HL-60 (cell line): ENCODE results near the gene CLIP2.
"Not testable (repeated sequence)": the region's sequence is repeated elsewhere in the genome, so short reads cannot be mapped to it uniquely, and the experiment has no call there.

ENCODE experiments used
- DNase-seq, 2 experiments: peaks; one replicate each; pipeline ENCODE4 v3.0.0-alpha.2; 2010 to 2020; ENCODE audit warnings: low read depth in 1 of 2, low spot score in 1 of 2
- H3K27ac ChIP-seq: fragments of 250-450 bp; sonication (Bioruptor Pico); replicated peaks from 2 replicates; pipeline ENCODE4 v1.5.1; 2020; ENCODE audit warnings: mild to moderate bottlenecking, moderate library complexity
- H3K27me3 ChIP-seq: fragments of 250-450 bp; sonication (Bioruptor Pico); 2 replicates; pipeline ENCODE4 v1.5.1; 2021; ENCODE audit warnings: mild to moderate bottlenecking, moderate library complexity; ENCODE audit not compliant: insufficient read depth, poor library complexity, severe bottlenecking
- H3K4me3 ChIP-seq: replicated peaks from 2 replicates; pipeline ENCODE4 v1.5.1; 2011; ENCODE audit warnings: mild to moderate bottlenecking, control low read depth, low read length; ENCODE audit not compliant: insufficient read depth
- CTCF ChIP-seq: IDR thresholded peaks from one replicate; pipeline ENCODE4 v1.5.1; 2011; ENCODE audit warnings: low read length, control low read depth, inconsistent platforms; ENCODE audit not compliant: insufficient read depth
- GABPA ChIP-seq: IDR thresholded peaks from 2 replicates; pipeline ENCODE4 v1.6.1; 2012; ENCODE audit warnings: low read depth
- POLR2AphosphoS5 ChIP-seq: IDR thresholded peaks from 2 replicates; pipeline ENCODE4 v1.6.1; 2012; ENCODE audit warnings: low read depth
- REST ChIP-seq: IDR thresholded peaks from 2 replicates; pipeline ENCODE4 v1.6.1; 2012; ENCODE audit warnings: low read depth; ENCODE audit not compliant: insufficient replicate concordance
- SPI1 ChIP-seq: IDR thresholded peaks from 2 replicates; pipeline ENCODE4 v1.6.1; 2012; ENCODE audit warnings: low read depth, mild to moderate bottlenecking, borderline replicate concordance

The CLIP2 gene

GRCh38 chr7:74379938-74380337 lies 90.7 kb downstream of the CLIP2 start:
- no peaks in the 10 kb centered on the region for H3K27me3 ChIP-seq
- H3K4me3 ChIP-seq = no peak overlapping the region
- DNase-seq = no peak
- no peak overlapping the region for H3K27ac ChIP-seq
- TF ChIP-seq CTCF (no peak), REST (no peak), POLR2AphosphoS5 (no peak), SPI1 (no peak), GABPA (no peak)

GRCh38 chr7:74380720-74381119 lies 91.5 kb downstream of the CLIP2 start:
- Histone ChIP-seq H3K4me3 (no peak overlapping the region), H3K27ac (no peak overlapping the region), H3K27me3 (no peaks in the 10 kb centered on the region)
- DNase-seq = peak; percentile 16 to 70
- TF ChIP-seq SPI1 (no peak), REST (no peak)

DNA sequence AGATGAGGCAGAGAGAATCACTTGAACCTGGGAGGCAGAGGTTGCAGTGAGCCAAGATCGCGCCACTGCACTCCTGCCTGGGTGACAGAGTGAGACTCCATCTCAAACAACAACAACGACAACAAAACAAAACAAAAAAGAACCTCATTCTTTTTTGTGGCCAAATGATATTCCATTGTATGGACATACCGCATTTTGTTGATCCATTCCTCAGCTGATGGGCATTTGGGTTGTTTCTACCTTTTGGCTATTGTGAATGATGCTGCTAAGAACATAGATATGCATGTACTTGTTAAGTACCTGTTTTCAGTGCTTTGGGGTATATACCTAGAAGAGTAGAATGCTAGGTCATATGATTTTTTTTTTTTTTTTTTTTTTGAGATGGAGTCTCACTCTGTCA lies 94.9 kb downstream of the CLIP2 start:
- H3K27me3 ChIP-seq, H3K4me3 ChIP-seq, DNase-seq, H3K27ac ChIP-seq: not testable (repeated sequence)

DNA sequence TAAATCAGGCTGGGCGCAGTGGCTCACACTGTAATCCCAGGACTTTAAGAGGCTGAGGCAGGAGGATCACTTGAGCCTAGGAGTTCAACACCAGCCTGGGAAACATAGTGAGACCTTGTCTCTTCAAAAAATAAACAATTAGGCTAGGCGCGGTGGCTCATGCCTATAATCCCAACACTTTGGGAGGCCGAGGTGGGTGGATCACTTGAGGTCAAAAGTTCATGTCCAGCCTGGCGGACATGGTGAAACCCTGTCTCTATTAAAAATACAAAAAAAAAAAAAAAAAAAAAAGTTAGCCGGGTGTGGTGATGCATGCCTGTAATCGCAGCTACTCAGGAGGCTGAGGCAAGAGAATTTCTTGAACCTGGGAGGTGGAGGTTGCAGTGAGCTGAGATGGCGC lies 95.6 kb downstream of the CLIP2 start:
- H3K27me3 ChIP-seq, DNase-seq, H3K27ac ChIP-seq, H3K4me3 ChIP-seq: not testable (repeated sequence)

GRCh38 chr7:74387606-74388005 lies 98.4 kb downstream of the CLIP2 start:
- no peak overlapping the region for H3K27ac ChIP-seq
- DNase-seq = no peak
- no peaks in the 10 kb centered on the region for H3K27me3 ChIP-seq
- TF ChIP-seq REST = no peak
- TF ChIP-seq CTCF = no peak
- no peak for TF ChIP-seq GABPA
- no peak for TF ChIP-seq SPI1
- no peak for TF ChIP-seq POLR2AphosphoS5
- H3K4me3 ChIP-seq = no peak overlapping the region
